ENCODE results near the gene KCNN4. TPM values are rescaled to one million over a fixed set of nuclear protein-coding genes. Genes with fewer than 3 reads are reported as not detected.

KCNN4 gene
- total and polyA plus RNA-seq, 2 of the 13 experiments (the other 11 are each of a cell fraction or from before 2014, with no cell fraction given), result 0.13 to 0.25 TPM

GRCh38 chr19:43739439-43740235 is 41.1 kb downstream of the KCNN4 start:
- Histone ChIP-seq H3K9ac (ENCODE audit: insufficient read depth, low read depth, low read length) (no peak overlapping the region), H3K79me2 (ENCODE audit: insufficient read depth, low read length) (no peaks in the 10 kb centered on the region), H3K4me2 (ENCODE audit: low read depth, low read length) (no peak overlapping the region), H3K4me1 (ENCODE audit: insufficient read depth, low read length) (no peaks in the 10 kb centered on the region), H3K27ac (ENCODE audit: extremely low read length, insufficient read depth, low read length) (no peak overlapping the region), H3K27me3 (ENCODE audit: control insufficient read depth in 1 of 2, insufficient read depth in 2 of 2, low read length in 2 of 2) (no peaks in the 10 kb centered on the region), H3K9me3 (ENCODE audit: low read length) (no peaks in the 10 kb centered on the region), H2AFZ (ENCODE audit: low read length) (no peak overlapping the region), H3K36me3 (replicated peaks in 1 of 2; ENCODE audit: control insufficient read depth in 1 of 2, insufficient read depth in 2 of 2, low read length in 2 of 2) (peaks cover 30 to 87% of the 10 kb centered on the region in 2 experiments), H3K4me3 (replicated peaks in 1 of 3; ENCODE audit: insufficient read depth in 1 of 3, low read depth in 2 of 3, low read length in 3 of 3) (no peak overlapping the region), H4K20me1 (ENCODE audit: insufficient read depth, low read length) (no peaks in the 10 kb centered on the region)
- FAIRE-seq, result no peak
- TF ChIP-seq POLR2G (IDR thresholded peaks at IDR 0.05; ENCODE audit: low read depth, low read length) (no peak), ZNF432 (CRISPR knock-in tag; IDR thresholded peaks at IDR 0.05; ENCODE audit: borderline replicate concordance) (no peak), ZNF124 (CRISPR knock-in tag; IDR thresholded peaks at IDR 0.05) (no peak), ZNF24 (IDR thresholded peaks at IDR 0.05) (no peak), HNF1B (CRISPR knock-in tag; IDR thresholded peaks at IDR 0.05) (no peak), ZNF234 (CRISPR knock-in tag; conservative IDR thresholded peaks at IDR 0.05) (no peak), ZNF317 (CRISPR knock-in tag; IDR thresholded peaks at IDR 0.05) (no peak), ZNF331 (CRISPR knock-in tag; IDR thresholded peaks at IDR 0.05) (no peak)
- no peak for DNase-seq (ENCODE audit: low spot score)
- in situ Hi-C loops (cut with HindIII; ENCODE audit: extremely low pct_ligation_motif_present, low pct_unique_long_range_greater_than_20kb), result no loop called here
- intact Hi-C loops (cut with micrococcal nuclease; ENCODE audit: unreplicated experiment), result no loop called here
- BruUV-seq (replicated peaks), result no TSS peak
- POLR2A ChIA-PET, result no interaction called here
- WGBS (ENCODE audit: low lambda C conversion rate), result 95% methylated on average over 15 of the region's 16 CpGs
- CTCF ChIA-PET (ENCODE audit: low intra/inter-chr PET ratio, low total read pairs), result no interaction called here
- ATAC-seq, result no peak
